Skin of body (tissue), 2 donors: ENCODE results near the gene KCNK7. TPM values are rescaled to one million over a fixed set of nuclear protein-coding genes. Genes with fewer than 3 reads are reported as not detected.

Source experiments
- small RNA-seq: library from RNA; depleted of rRNA; stranded (forward); fragments of <200 nt; gene quantifications from one replicate; pipeline ENCODE3, GENCODE V24; 2014; ENCODE audit warnings: low replicate concordance
- total RNA-seq: library from RNA; depleted of rRNA; stranded (reverse); fragments of >200 nt; gene quantifications from one replicate; pipeline ENCODE4 v1.2.3, GENCODE V29; 2014

The KCNK7 gene
- total RNA-seq, 1 donor from 2014 or later, result 8.5 TPM

Small RNAs within 50 kb of the gene (small RNA-seq; reads per million reads assigned to genes)
- gene AP001362.1, result not detected
- gene MIR4690, result 0.12 reads per million

Other genes with a start within 250 kb of the KCNK7 start
- gene TIGD3, start 241.0 kb downstream of the KCNK7 start, total RNA-seq, result 0.20 TPM
- gene SLC25A45, start 213.2 kb downstream of the KCNK7 start, total RNA-seq, result 4.6 TPM
- gene FRMD8, start 209.2 kb downstream of the KCNK7 start, total RNA-seq, result 24.6 TPM
- 308 TPM for gene NEAT1, start 173.0 kb downstream of the KCNK7 start, total RNA-seq
- gene MALAT1, start 96.8 kb downstream of the KCNK7 start, total RNA-seq, result 23,607 TPM
- 30.2 TPM for gene SCYL1, start 70.7 kb downstream of the KCNK7 start, total RNA-seq
- 56.0 TPM for gene LTBP3, start 37.4 kb downstream of the KCNK7 start, total RNA-seq
- 18.5 TPM for gene ZNRD2, start 25.3 kb downstream of the KCNK7 start, total RNA-seq
- 9.8 TPM for gene FAM89B, start 23.3 kb downstream of the KCNK7 start, total RNA-seq
- 49.5 TPM for gene EHBP1L1, start 19.7 kb downstream of the KCNK7 start, total RNA-seq
- 20.8 TPM for gene MAP3K11, start 18.4 kb upstream of the KCNK7 start, total RNA-seq
- 8.6 TPM for gene PCNX3, start 20.0 kb upstream of the KCNK7 start, total RNA-seq
- gene SIPA1, start 42.3 kb upstream of the KCNK7 start, total RNA-seq, result 12.1 TPM
- gene RELA, start 67.1 kb upstream of the KCNK7 start, total RNA-seq, result 22.6 TPM
- gene KAT5, start 116.5 kb upstream of the KCNK7 start, total RNA-seq, result 30.0 TPM
- gene RNASEH2C, start 125.0 kb upstream of the KCNK7 start, total RNA-seq, result 12.9 TPM
- 6.9 TPM for gene AP5B1, start 185.2 kb upstream of the KCNK7 start, total RNA-seq
- 23.3 TPM for gene OVOL1, start 191.3 kb upstream of the KCNK7 start, total RNA-seq
- 1.4 TPM for gene SNX32, start 238.2 kb upstream of the KCNK7 start, total RNA-seq